NK-92 treated with Interleukin-12 subunit alpha and Interleukin-12 subunit beta, amount 100 ng/mL, for 24 hours (cell line): ENCODE data around the gene SMCO2.

ENCODE experiments used
- DNase-seq: peaks from one replicate; lab custom pipeline; 2025; lab: John Stamatoyannopoulos, UW

The SMCO2 gene

DNA sequence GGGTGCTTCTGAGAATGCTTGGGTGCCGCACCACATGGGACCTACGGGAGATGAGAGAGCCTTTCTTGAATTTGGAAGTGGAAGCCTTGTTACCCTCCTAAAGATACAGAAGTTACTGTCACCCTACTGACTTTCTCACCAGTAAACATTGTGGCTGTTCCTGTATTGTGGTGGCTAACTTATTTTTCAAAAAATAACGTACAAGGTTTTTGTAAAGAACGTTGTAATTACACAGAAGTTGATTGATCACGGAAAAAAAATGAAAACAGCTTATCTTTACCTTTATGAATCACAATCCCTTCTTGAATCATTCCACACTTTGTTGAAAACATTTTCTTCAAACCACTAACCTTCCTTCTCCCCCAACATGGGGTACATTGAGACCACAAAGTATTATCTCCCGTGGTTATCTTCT lies 55.5 kb downstream of the SMCO2 start:
- DNase-seq: no peak

DNA sequence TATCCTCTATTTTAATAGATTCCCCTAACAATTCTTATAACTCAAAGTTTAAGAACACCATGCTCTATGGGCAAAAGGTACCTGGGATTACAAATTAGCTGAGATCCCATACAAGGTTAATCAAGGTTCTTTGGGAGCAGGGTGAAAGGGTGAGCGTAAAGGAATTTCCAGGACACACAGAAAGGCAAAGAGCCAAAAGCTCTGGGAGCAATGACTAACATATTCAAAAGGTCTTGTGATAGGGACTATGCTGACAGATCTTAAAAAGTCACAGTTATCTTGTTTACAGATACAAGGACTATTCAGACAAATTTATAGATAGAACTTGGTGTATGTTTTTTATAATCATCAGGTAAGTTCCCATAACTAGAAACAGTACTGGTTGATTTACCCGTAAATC lies 58.0 kb downstream of the SMCO2 start:
- DNase-seq: no peak

DNA sequence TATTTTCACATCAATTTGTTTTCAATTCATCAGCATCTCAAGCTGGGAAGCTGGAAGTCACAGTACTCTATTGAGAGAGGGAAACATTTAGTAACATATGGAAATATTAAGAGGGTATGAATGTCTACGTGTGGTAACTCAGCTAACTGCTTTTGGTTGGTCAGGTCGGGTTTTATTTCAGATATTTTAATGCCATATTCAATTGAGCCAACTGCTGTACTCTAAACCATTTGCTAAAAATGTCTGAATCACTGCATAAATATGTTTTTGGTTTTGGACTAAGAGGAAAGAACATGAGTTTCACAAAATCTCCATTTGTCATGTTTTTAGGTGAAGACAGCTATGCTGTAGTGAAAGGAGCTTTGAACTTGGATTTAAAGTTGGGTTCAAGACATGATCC lies 58.6 kb downstream of the SMCO2 start:
- DNase-seq: no peak

DNA sequence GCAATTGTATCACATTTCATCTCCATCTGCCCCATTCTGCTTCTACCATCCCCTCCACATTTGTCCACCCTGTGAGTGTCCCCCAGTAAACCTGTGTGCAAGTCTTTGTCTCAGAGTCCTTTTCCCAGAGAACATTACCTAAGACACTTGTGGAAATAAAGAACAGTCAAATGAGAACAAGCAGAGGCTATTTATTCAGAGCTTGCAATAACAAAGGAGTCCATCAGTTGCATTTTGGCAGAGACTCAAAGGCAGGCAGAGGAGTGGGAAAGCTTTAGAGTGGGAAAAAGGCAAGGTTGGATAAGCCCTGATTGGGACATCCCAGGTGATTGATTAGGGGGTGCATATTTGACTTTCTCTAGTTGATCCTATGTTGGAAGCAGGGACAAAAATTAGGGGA lies 59.2 kb downstream of the SMCO2 start:
- DNase-seq: no peak

DNA sequence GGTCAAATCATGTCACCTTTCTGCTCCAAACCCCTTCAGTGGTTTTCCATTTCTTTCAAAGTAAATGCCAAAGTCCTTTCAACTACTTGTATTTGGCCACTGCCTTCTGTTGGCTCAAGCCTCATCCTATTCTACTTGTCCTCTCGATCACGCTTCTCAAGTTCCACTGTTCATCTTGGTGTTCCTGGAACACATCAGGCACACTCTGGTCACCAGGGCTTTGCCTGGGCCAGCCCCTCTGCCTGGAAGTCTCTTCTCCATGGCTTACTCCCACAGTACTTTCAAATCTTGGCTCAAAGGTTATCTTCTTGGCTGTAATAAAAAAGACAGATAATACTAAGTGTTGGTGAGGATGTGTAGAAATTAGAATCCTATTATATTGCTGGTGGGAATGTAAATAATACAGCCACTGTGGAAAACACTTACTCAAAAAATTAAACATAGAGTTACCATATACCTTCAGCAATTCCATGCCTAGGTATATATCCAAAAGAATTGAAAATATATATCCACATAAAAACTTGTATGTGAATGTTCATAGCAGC lies 60.2 kb downstream of the SMCO2 start:
- no peak for DNase-seq

DNA sequence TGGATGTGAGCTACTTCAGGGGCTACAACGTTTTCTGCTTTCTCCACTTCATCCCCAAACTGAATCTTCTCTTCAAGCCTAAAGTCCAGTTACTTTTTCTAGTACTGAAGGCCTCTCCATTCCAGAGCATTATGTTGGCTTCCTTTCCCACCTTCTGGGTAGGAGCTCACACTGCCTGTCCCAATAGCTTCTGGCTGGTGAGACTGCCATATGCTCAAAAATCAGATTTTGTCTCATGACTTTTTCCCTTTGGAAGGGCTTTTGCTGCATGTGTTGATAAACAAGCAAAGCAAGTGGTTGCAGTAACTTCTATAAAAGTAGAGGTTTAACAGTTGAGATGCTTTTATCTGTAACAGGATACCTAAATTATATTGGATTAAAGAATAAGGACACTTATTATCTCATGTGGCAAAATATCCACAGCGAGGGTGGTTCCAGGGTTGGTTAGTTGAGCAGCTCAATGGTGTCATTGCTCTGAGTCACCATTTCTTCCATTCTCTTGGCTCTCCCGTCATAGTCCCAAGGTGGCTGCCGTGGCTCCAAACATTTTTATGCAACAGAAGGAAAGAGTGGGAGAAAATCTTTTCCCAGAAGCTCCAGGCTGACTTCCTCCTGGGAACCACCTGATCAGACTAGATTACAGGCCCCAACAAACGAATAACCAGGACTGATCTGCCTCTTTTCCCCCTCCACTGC lies 62.3 kb downstream of the SMCO2 start:
- no peak for DNase-seq

DNA sequence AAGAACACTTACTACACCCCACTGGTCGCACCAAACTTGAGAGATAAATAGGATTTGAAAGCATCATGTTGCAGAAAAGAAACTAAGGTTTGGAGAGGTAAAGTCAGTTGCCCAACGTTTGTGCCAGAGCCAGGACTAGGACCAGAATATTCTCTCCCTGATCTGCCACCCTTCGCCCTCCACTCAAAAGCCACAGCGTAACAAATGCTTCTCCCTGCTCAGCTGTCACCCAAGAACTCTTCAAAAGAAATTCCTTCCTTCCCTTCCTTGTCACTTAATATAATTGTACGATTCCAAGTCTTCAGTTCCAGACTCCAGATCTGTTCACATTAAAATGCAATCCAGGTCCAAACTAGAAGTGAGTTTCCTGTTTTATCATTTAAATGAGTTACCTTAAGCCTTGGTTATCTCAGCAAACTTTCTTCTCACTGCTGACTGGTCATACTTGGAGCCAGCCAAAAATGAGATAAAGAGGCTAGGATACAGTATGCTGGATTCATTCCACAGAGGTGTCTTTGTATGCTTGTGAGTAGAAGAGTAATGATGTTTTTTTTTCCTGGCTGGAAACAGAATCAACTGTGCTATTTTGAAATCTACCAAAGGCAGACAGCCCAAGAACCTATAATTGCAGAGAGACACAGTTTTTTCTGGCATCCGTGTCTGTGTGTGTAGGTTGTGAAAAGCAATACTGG lies 64.6 kb downstream of the SMCO2 start:
- no peak for DNase-seq

DNA sequence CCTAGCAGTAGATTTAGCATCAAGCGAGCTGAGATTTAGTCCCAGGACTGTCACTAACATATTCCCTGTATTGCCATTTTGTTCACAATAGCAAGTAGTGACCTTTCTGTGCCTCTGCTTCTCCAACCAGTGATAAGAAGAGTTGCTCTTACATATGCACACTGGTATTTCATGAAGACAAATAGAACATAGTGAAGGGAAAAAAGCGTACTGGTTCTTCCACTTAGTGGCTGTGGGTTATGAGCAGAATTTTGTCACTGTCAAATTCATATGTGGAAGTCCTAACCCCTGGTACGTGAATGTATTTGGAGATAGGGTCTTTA lies 65.1 kb downstream of the SMCO2 start:
- DNase-seq: no peak

DNA sequence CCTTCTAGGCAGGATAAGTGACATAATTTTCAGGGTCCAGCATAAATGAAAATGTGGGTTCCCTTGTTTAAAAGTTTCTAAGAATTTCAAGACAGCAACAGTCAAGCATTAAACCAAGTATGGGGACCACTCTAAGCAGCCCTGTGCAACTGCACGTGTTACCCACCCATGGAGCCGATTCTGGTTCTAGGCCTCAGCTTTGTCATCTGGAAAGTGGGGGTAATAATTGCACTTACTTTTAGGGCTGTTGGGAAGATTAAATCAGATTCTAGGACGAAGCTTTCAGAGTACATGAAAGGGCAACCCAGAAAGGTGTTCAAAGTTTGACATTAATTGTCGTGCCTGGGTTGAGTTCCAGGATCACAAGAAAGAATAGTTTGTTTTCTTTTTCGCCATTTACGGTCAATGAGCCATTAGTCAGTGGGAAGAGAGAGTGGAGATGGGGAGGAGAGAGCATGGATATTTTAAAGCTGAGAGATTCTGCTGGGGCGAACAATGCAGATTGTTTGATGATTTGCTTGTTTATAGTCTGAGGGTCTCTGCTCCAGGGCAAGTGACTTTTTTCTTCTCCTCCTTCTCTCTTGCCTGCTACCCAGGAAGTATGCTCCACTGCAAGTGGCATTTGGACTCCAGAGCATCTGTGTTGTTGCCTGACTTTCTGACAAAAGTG lies 66.8 kb downstream of the SMCO2 start:
- no peak for DNase-seq

DNA sequence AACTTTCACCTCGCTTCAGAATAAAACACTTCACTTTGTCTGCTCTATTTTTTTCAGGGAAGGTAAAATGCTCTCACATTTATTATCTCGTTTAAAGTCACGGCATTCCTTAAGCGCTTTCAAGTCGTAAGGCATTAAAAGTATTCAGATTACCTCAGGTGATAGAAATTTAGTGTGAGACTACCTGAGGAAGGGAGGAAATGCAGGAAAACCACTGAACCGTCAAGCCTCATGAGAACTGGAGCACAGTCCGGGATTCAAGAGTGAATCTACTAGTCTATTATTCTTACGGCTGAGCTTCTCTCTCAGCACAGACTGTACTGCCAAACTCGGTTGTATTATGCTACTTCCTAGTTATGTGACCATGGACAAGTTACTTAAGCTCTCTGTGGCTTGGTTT lies 69.1 kb downstream of the SMCO2 start:
- no peak for DNase-seq

DNA sequence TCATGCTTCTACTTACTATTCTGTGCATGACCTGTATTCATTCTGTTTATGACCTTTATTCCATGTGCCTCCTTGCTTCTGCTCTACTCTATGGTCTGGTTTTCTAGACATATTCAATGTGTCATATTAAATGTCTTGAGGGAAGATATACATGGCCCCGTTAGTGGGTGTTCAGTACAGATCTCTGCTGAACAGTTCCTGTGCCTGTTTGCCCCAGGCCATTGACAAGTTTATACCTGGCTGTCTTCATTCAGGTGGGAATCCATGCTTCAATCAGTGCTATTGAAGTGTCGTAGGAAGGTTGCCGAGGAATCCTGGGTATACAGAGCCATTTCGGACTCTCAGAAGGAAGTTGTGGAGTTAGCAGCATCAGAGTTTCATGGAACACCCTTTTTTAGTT lies 70.1 kb downstream of the SMCO2 start:
- no peak for DNase-seq

DNA sequence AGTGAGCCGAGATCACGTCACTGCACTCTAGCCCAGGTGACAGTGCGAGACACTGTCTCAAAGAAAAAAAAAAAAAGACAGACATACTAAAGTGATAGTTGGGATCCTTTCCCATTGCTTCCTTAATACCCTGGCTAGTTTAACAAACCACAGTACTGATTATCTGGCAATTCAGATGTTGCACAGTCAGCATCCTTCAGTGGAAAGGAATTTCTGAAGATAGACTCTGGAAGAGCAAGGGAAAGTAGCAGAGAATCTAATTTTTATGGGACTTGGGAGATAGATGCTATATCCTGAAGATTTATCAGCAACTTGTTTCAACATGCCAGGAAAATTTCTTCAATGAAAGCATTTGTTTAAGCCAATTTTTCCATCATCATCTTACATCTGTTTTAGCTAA lies 71.0 kb downstream of the SMCO2 start:
- no peak for DNase-seq

DNA sequence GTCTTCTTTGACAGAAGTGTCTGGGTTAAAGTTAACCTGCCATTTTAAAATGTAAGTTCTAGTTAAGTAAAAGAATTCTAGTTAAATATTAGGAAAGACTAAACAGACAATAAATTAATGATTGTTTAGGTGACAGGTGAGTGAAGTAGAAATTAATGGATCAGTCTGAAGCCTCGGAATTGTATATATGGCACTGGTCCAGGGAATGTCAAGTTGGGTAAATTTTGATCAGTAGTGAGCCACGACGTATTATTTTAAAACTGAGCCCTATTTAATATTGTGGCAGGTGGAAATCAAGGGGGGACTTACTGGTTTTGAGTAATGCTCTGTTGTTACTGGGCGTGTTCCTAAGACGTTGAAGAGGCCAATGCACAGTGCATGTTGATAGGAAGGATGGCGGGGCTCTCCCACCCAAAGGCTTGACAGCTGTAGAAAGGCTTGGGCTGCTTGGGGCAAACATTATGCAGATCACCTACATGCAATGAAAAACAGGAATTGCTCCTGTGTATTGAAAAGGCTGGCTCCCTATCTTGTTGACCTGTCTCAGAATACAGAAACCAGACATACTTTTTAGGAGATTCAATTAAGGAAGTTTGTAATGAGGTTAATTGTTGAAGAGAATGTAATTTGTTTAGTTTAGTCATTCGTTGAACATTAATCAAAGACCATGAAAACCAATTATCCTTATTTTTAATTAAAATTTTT lies 71.6 kb downstream of the SMCO2 start:
- no peak for DNase-seq

DNA sequence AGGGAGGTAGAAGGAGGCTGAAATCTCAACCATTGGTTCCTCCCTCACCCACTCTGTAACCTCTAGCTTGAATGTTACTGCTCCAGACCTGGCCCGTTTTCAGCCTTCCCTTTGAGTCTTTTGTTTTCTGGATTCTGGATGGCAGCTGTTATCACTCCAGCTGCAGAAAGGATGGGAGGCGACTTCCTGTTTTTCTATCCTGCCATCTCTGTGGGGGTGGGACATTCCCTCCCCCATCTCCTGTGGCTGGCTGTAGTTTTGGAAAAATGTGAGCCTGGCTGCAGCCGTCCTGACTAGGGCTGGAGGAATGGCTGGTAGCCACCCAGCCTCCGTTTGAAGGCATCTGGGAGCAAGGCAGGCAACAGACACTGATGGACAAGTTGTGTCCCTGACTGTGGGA lies 74.5 kb downstream of the SMCO2 start:
- no peak for DNase-seq

DNA sequence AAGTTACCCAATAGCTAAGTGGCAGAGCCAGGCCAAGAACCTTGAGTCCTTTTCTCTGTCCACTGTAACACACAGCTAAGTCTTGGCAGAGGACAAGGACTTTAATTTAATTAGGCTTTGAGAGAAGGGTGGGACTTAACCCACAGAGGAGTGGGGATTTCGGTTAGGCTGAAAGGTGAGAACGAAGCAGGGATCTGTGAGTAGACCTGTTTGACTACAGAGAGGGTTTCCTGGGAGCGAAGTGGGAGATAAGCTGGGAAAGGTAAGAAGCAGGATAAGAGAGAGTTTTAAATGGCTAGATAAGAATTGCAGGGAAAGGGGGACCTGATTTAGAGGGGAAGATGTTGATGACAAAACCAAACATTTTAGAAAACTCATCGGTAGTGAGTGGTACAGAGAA lies 75.4 kb downstream of the SMCO2 start:
- DNase-seq: no peak

DNA sequence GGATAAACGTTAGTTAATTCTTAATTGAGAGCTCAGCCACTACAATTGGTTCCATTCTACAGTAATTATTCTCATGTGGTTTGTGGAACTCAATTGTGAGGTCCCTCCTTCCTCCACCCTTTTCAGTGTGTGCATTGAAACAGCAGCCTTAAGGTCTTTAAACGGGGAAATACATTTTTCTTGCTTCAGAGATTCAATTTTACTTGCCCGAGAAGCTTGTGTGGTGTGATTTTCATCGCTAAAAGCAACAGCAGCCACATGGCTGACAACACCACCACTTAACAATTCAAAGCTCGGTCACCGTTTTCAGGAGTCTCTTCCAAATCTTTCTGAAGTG lies 76.7 kb downstream of the SMCO2 start:
- DNase-seq: no peak

DNA sequence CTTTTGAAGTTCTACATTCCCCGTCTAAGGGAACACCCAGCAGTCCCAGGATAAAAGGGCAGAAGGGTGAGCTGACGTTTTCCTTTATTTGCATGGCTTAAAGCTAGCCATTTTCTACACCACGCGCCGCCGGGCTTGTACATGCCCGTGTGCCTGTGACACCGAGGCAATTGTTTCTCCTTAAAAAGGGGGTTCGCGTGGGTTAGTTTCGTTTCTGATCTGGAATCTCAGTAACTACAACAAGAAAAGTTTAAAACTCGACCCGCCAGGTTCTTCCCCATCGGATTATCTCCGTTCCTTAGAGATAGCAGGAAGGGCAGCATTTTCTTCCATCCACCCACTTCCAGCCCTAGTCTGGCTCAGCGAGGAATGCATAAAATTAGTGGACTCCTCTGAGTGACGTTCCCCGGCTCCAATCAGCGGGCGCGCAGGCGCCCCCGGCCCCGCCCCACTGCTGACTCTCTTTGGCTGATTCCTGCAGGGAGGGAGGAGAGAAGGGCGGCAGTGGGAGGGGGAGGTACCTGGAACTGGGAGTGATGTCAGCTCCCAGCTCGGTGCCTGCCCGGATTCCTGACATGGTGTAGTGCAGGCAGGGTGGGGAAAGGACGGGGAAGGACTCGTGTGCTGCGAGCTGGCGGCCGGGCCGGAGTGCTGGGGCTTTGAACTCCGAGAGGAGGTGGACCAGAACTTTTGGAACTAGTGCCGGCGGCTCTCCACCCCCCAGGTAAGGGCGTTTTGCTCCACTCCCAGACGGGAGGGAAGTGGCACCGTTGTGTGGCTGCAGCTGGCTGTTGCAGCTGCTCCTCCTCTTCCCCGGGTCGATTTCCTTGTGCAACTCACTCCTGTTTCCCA lies 77.3 kb downstream of the SMCO2 start, which contains the start of gene PPFIBP1:
Gene PPFIBP1 (plus strand): TSS at position 565 of the 852 bp plus-strand sequence. CDS start 109,191 bp downstream, outside the sequence.
- peak; percentile 87 for DNase-seq

DNA sequence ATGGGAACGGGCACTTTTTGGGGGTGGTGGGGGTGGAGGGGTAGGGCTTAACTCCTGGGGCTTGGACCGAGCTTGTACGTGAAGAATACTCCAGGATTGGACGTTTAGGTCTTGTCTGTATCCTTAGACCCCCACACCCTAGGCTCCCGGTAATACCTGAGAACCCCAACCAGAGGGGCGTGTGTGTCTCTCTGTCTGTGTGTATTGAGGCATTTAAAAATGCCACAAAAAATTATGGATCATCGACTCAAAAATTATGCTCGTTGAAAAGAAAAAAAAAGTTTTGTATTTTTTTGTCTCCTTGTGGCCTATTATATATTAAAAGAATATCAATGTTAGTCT lies 77.9 kb downstream of the SMCO2 start:
- DNase-seq: no peak

DNA sequence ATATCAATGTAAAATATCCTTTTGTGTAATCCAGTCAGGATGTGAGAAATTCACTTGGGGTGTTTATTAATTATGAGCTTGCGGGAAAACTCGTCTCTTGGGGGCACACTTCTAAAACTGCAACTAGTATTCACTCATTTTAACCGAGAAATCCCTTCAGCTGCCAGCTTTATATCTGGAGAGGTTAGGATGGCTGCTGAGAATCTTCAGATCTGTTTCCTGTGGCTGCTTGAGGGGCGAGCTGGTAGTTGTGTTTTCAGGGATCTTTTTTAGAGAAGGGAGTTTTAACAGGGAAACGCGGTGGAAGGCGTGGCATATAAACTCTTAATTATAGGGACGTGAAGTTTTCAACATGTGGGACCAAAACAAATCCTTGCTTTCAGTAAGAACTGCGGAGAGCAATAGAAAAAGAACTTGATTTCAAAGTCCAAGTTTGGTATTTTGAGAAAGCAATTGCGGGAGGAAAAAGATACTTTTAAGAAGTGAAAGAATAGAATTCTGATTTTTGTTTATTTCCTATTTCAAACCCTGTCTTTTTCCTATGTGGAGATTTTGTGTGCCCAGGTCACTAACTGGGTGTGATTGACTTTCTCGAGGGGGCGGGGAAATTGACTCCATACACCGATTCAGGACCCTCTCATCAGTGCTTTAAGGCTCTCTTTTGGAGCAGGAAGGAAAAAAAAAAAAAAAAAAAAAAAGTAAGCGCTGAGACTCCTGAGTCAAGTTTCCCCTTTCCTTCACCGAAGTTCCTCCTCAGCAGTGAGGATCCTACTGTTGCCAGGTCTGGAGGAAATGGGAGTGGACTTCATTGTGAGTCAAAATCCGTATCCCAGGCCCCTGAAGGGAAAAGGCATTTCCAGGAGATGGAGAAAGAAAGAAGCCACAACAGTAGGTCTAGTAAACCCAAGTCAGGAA lies 78.6 kb downstream of the SMCO2 start:
- DNase-seq: no peak

DNA sequence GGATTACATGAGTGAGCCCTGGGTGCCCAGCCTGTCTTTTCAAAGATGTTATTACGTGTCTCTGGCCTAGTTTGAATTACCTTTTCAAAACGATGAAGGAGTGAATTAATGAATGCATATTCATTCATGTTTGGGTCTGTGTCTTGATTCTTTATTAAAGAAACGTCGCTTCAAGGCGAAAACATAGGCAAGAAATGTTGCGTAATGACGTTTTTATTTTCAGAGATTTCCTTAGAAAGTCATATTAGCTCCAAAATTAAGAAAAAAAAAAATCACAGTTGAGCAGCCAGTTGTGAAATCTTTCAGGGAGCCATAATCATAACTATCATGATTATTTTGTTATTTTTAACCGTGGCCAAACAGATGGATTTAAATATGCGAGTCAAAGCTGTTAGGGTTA lies 81.0 kb downstream of the SMCO2 start:
- DNase-seq: no peak

DNA sequence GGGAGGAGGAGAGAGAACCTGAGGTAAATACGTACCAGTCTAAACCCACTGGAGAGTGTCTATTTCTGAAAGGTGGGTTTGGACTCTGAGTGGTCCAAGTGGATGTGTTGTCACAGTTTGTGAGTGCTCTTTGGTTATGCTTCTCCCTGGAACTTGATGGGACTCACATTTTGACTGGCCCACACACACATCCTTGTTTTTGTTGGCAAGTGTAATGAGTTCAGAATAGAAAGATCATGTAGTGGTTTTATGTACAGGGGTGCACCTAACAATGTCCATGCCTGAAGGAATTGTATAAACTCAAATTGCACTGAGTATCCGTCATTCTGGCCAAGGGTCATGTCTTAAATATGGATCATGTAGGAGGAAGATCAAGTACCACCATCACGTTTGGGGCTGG lies 82.3 kb downstream of the SMCO2 start:
- DNase-seq: no peak
